Stimulated activated CD4-positive, alpha-beta T cell treated with anti-CD3 and anti-CD28 coated beads, Interleukin-2, amount 100 ng/mL, for 24 hours (primary cell): ENCODE data around the gene RIMBP3C.
"Not testable (repeated sequence)": the region's sequence is repeated elsewhere in the genome, so short reads cannot be mapped to it uniquely, and the experiment has no call there.

ENCODE experiments used
- DNase-seq, 2 donors: peaks; one replicate each; pipeline ENCODE4 v3.0.0-alpha.2; 2020

RIMBP3C gene

DNA sequence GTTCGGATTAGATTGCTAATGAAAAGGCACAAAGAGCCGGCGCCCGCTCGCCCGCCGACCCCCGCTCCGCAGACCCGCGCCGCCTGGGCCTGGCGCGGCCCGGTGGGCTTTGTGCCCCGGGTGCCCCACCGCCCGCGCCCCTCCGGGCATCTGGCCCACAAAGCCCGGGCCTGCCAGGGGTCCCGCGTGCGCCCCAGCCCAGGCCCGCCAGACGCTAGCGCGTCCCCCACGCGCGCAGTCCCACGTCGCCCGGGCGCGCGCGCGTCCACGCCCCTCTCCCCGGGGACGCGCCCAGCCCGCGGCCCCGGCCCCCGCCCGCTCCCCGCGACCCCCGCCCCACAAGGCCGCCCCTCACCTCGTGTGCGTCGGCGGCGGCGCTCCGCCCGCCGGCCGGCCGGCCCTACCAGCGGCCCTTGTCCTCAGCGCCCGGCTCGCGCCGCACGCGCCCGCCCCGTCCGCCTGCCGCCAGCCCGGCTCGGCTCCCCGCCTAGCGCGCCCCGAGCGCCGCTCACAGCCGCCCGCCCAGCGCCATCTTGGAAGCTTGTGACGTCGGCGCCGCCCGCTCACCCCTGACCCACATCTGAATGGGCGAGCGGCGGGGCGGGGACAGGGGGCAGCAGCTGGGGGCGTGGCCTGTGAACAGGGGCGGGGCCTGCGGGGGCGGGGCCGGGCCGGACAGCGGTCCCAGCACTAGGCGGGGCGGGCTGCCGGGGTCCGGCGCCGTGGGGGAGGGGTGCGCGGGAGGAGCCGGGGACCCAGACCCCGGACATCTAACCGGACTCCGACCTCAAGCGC, 34.1 kb downstream of the RIMBP3C start:
- not testable (repeated sequence) for DNase-seq

GRCh38 chr22:21516522-21516921, 34.7 kb downstream of the RIMBP3C start:
- DNase-seq = not testable (repeated sequence)

DNA sequence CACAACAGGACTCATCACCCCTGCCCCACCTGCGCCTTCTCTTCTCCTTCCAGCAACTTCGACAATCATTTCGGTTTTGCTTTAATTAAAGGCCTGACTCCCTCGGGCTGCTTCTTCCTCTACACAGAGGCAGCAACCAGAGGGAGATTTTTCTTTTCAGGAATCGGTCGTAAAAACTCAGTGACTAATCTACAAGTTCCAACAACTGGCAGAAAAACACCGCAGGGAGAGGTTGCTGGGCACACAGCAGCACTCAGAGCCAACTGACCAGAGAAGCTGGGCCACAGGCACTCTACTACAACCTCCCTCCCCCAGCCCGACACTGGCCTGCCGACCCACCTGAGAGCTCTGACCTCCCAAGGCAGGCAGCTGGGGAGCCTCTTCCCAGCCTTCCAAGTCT, 36.0 kb downstream of the RIMBP3C start:
- not testable (repeated sequence) for DNase-seq

GRCh38 chr22:21514117-21514516, 37.1 kb downstream of the RIMBP3C start:
- DNase-seq = not testable (repeated sequence)

DNA sequence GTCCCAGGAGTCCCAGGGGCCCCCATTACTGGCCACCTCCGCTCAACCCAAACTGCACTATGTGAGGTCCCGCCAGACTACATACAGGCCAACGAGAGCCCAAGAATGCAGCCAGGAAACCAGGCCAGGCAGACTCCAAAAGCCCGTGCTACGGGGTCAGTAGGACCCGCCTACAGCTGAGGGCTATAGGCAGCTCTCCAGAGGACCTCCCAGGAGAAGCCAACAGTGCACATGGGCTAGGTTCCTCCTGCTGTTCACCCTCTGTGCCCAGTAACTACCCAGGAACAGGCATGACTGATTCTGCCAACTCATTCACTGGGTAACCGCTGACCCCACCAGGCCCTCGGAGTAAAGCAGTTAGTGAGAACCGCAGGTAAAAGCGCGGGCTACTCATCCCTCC, 39.2 kb downstream of the RIMBP3C start:
- not testable (repeated sequence) for DNase-seq

- not testable (repeated sequence) for DNase-seq
Measured at GRCh38 chr22:21510397-21510796, 40.9 kb downstream of the RIMBP3C start.

DNA sequence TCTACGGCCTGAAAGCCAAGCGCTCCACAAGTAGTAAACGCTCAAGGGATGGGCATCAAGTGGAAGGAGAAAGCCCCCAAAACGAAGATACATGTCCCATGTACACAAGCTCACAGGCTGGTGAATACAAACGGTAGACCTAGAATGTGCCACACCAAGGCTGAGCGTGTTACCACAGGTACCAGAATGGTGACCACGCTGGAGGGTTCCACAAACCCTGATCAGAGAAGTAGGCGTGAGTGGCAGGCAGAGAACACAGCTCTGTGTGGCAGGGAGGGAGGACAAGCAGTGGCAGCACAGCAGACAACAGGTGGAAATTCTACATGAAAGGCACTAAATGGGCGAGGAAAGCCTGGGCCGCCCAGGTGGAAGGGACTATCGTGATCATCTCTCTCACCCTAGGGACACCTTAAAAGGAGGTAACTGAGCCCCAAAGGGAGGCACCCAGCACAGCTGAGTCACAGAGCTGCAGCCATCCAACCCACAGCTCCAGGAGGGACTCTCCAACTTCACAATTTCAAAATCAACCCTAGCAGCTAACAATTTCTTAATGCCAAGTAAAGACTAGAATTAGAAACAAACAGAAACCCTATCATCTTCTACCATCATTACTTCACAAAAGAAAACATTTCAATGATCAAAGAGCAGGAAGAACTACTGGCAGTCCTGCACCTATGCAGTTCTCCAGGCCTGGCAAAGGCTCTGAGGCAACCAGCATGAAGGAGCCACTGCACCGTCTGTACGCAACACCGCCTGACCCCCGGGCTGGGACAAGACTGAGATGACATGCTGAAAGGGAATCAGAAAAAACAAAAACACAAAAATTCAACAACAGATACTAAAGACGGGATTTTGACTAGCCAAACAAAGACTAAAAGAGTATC, 51.4 kb downstream of the RIMBP3C start:
- not testable (repeated sequence) for DNase-seq

DNA sequence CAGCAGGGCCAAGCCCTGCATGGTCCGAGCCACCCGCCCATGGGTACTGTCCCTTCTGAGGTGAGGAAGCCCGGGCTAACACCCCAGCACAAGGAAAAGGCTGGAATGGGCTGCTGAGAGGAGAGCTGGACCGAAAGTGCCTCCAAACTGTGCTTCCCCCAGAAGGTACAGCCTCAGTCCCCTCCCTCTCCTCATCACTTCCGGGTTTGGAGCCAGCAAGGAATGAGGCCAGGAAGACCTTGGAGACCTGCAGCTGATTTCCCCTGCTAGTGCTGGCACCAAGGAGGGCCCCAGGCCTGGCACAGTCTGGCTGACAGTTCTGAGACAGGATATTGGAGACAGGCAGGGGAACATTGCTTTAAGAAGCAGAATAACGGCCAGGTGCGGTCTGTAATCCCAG, 52.8 kb downstream of the RIMBP3C start:
- DNase-seq = not testable (repeated sequence)

DNA sequence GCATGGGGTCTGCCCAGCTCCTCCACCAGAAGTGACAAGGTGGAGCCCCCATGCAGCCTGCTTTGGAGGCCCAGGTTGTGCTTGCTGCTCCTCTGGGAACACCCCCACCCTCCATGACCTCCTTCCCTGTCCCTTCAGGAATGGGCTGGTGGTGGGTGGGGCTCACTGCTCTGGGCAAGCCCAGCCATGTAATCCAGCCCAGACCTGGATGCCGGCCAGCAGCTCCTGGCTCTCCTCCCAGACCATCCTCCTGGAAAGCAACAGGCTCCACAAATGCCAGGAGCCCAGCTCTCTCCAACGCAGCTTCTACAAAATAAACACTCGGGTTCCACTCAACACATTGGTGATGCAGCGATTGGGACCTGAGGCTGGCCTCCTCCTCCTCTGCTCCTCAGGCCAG, 53.3 kb downstream of the RIMBP3C start:
- DNase-seq = not testable (repeated sequence)
